Measurements from ENCODE around the gene CEACAM16. TPM values are rescaled to one million over a fixed set of nuclear protein-coding genes. Genes with fewer than 3 reads are reported as not detected.
A peak's percentile ranks its signal among the peaks of the same experiment; 100 is the strongest.

Gene CEACAM16
- total RNA-seq, 1 donor from 2014 or later, result not detected

GRCh38 chr19:44758596-44758995 is 59.6 kb downstream of the CEACAM16 start:
- peak overlapping the region; percentile 87 for H3K4me3 Mint-ChIP-seq
- H3K4me1 Mint-ChIP-seq (ENCODE audit: unreplicated experiment), result peaks cover 25% of the 10 kb centered on the region
- DNase-seq (ENCODE audit: extremely low spot score, unreplicated experiment), result no peak
- H3K36me3 Mint-ChIP-seq, result peaks cover 5% of the 10 kb centered on the region
- TF ChIP-seq, protein P1, sequence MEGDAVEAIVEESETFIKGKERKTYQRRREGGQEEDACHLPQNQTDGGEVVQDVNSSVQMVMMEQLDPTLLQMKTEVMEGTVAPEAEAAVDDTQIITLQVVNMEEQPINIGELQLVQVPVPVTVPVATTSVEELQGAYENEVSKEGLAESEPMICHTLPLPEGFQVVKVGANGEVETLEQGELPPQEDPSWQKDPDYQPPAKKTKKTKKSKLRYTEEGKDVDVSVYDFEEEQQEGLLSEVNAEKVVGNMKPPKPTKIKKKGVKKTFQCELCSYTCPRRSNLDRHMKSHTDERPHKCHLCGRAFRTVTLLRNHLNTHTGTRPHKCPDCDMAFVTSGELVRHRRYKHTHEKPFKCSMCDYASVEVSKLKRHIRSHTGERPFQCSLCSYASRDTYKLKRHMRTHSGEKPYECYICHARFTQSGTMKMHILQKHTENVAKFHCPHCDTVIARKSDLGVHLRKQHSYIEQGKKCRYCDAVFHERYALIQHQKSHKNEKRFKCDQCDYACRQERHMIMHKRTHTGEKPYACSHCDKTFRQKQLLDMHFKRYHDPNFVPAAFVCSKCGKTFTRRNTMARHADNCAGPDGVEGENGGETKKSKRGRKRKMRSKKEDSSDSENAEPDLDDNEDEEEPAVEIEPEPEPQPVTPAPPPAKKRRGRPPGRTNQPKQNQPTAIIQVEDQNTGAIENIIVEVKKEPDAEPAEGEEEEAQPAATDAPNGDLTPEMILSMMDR (conservative IDR thresholded peaks at IDR 0.05), result no peak
- peak overlapping the region; percentile 82 for H3K27ac Mint-ChIP-seq
- H3K27me3 Mint-ChIP-seq, result peaks cover 23% of the 10 kb centered on the region
- no peaks in the 10 kb centered on the region for H3K9me3 Mint-ChIP-seq

GRCh38 chr19:44759083-44759804 is 60.3 kb downstream of the CEACAM16 start:
- peaks cover 5% of the 10 kb centered on the region for H3K36me3 Mint-ChIP-seq
- peaks cover 20% of the 10 kb centered on the region for H3K4me1 Mint-ChIP-seq (ENCODE audit: unreplicated experiment)
- peak overlapping the region; percentile 51 for H3K4me3 Mint-ChIP-seq
- no peak overlapping the region for H3K27ac Mint-ChIP-seq
- no peaks in the 10 kb centered on the region for H3K9me3 Mint-ChIP-seq
- DNase-seq (ENCODE audit: extremely low spot score, unreplicated experiment), result no peak
- TF ChIP-seq, protein P1 (conservative IDR thresholded peaks at IDR 0.05), result no peak
- H3K27me3 Mint-ChIP-seq, result peaks cover 19% of the 10 kb centered on the region

Small RNA genes within 50 kb of the gene (microRNA-seq; reads per million reads assigned to microRNA genes)
- gene MIR4531, result not detected
- not detected for gene MIR8085

Other genes starting within 250 kb of the CEACAM16 start
- 11.3 and 12.4 TPM in 2 replicates for gene ZNF180, start 198.6 kb upstream of the CEACAM16 start, total RNA-seq (ENCODE audit: low replicate concordance)
- 2.3 TPM in 1 of 2 replicates, not detected in the other for gene CEACAM20, start 169.5 kb upstream of the CEACAM16 start, total RNA-seq (ENCODE audit: low replicate concordance)
- gene IGSF23, start 85.6 kb upstream of the CEACAM16 start, total RNA-seq (ENCODE audit: low replicate concordance), result 0.93 TPM in 1 of 2 replicates, not detected in the other
- gene PVR, start 55.2 kb upstream of the CEACAM16 start, total RNA-seq (ENCODE audit: low replicate concordance), result 29.7 and 38.6 TPM in 2 replicates
- 6.1 and 6.3 TPM in 2 replicates for gene CEACAM19, start 27.7 kb upstream of the CEACAM16 start, total RNA-seq (ENCODE audit: low replicate concordance)
- 18.9 and 41.2 TPM in 2 replicates for gene BCL3, start 49.6 kb downstream of the CEACAM16 start, total RNA-seq (ENCODE audit: low replicate concordance)
- gene CBLC, start 78.7 kb downstream of the CEACAM16 start, total RNA-seq (ENCODE audit: low replicate concordance), result 13.9 and 37.7 TPM in 2 replicates
- 105 and 124 TPM in 2 replicates for gene BCAM, start 110.0 kb downstream of the CEACAM16 start, total RNA-seq (ENCODE audit: low replicate concordance)
- 123 and 203 TPM in 2 replicates for gene NECTIN2, start 147.1 kb downstream of the CEACAM16 start, total RNA-seq (ENCODE audit: low replicate concordance)
- 75.1 and 77.8 TPM in 2 replicates for gene TOMM40, start 192.1 kb downstream of the CEACAM16 start, total RNA-seq (ENCODE audit: low replicate concordance)
- 168 and 209 TPM in 2 replicates for gene APOE, start 206.6 kb downstream of the CEACAM16 start, total RNA-seq (ENCODE audit: low replicate concordance)
- gene APOC1, start 215.5 kb downstream of the CEACAM16 start, total RNA-seq (ENCODE audit: low replicate concordance), result 76.3 and 145 TPM in 2 replicates
- gene APOC4, start 243.1 kb downstream of the CEACAM16 start, total RNA-seq (ENCODE audit: low replicate concordance), result not detected in 2 replicates
- 0.98 TPM in 1 of 2 replicates, not detected in the other for gene APOC2, start 246.9 kb downstream of the CEACAM16 start, total RNA-seq (ENCODE audit: low replicate concordance)

Data from type B pancreatic cell (in vitro differentiated cells).